HepG2 (cell line): ENCODE measurements around the gene CD99L2. TPM values are rescaled to one million over a fixed set of nuclear protein-coding genes. Genes with fewer than 3 reads are reported as not detected.

ENCODE experiments used
- ATAC-seq: fragments of 200-7000 bp; cut with Tn5 transposase; 3 replicates; pipeline ENCODE4 v1.9.1; 2020; ENCODE audit warnings: mild to moderate bottlenecking, moderate library complexity
- BruUV-seq: library from RNA; stranded (reverse); fragments of 400-500 nt; replicated peaks from 2 replicates; lab custom pipeline; 2021; lab: Mats Ljungman, UMichigan
- CTCF ChIA-PET: fragments of 300-600 bp; formaldehyde crosslinking; extraction: SDS; loops from one replicate; lab custom pipeline; 2021; ENCODE audit warnings: low total read pairs, inconsistent platforms, low intra/inter-chr PET ratio; lab: Yijun Ruan, JAX
- POLR2A ChIA-PET: fragments of 350-600 bp; sonication (Branson Sonifier 250); formaldehyde crosslinking; loops from one replicate; lab custom pipeline; 2020; ENCODE audit warnings: antibody characterized with exemption, inconsistent platforms; lab: Yijun Ruan, JAX
- DNase-seq: peaks from one replicate; pipeline ENCODE4 v3.0.0-alpha.2; 2015; ENCODE audit warnings: low spot score
- FAIRE-seq: peaks from 3 replicates; lab custom pipeline; 2011; peaks lifted over from hg19 to GRCh38; lab: Jason Lieb, UNC
- H2AFZ ChIP-seq: one replicate; pipeline ENCODE4 v1.6.1; 2011; ENCODE audit warnings: low read length, inconsistent platforms
- H3K27ac ChIP-seq: fragments of 300-600 bp; 3 replicates; pipeline ENCODE4 v1.8.0; 2011; ENCODE audit warnings: mixed run types, mild to moderate bottlenecking, mixed read lengths, low read length, inconsistent platforms; ENCODE audit not compliant: insufficient read depth; ENCODE audit errors: extremely low read length
- H3K27me3 ChIP-seq, 2 experiments: fragments of 200-600 bp in 1 of 2; 2 replicates in 1 of 2; 3 replicates in 1 of 2; pipeline versions ENCODE4 v1.6.0 to v1.8.0; 2011; ENCODE audit warnings: low read length in 2 of 2, mild to moderate bottlenecking in 2 of 2, moderate library complexity in 2 of 2, inconsistent platforms in 1 of 2; ENCODE audit not compliant: insufficient read depth in 2 of 2, control insufficient read depth in 1 of 2
- H3K36me3 ChIP-seq, 2 experiments: fragments of 200-600 bp in 1 of 2; replicated peaks in 1 of 2; 2 replicates in 1 of 2; 3 replicates in 1 of 2; pipeline versions ENCODE4 v1.5.1 to v1.8.0; 2011; ENCODE audit warnings: low read length in 2 of 2, inconsistent platforms in 1 of 2; ENCODE audit not compliant: insufficient read depth in 2 of 2, control insufficient read depth in 1 of 2
- H3K4me1 ChIP-seq: 2 replicates; pipeline ENCODE4 v1.5.1; 2012; ENCODE audit warnings: low read length, inconsistent platforms; ENCODE audit not compliant: insufficient read depth
- H3K4me2 ChIP-seq: 2 replicates; pipeline ENCODE4 v1.6.0; 2011; ENCODE audit warnings: low read depth, low read length, inconsistent platforms
- H3K4me3 ChIP-seq, 3 experiments: fragments of 200-600 bp in 1 of 3; sonication (generic), shearing (Covaris generic) in 1 of 3; replicated peaks in 1 of 3; 2 replicates each; pipeline ENCODE4 v1.5.1; 2011 to 2016; ENCODE audit warnings: low read length in 3 of 3, inconsistent platforms in 2 of 3, low read depth in 2 of 3, mild to moderate bottlenecking in 2 of 3, control low read depth in 1 of 3, mixed read lengths in 1 of 3; ENCODE audit not compliant: insufficient read depth in 1 of 3
- H3K79me2 ChIP-seq: one replicate; pipeline ENCODE4 v1.6.1; 2011; ENCODE audit warnings: low read length, inconsistent platforms; ENCODE audit not compliant: insufficient read depth
- H3K9ac ChIP-seq: 2 replicates; pipeline ENCODE4 v1.6.0; 2011; ENCODE audit warnings: mild to moderate bottlenecking, low read depth, low read length, inconsistent platforms; ENCODE audit not compliant: insufficient read depth
- H3K9me3 ChIP-seq: 2 replicates; pipeline ENCODE4 v1.5.1; 2012; ENCODE audit warnings: mild to moderate bottlenecking, low read length
- H4K20me1 ChIP-seq: 2 replicates; pipeline ENCODE4 v1.6.0; 2011; ENCODE audit warnings: inconsistent platforms, mild to moderate bottlenecking, low read length, moderate library complexity; ENCODE audit not compliant: insufficient read depth
- BORCS8-MEF2B ChIP-seq: sonication (generic); formaldehyde crosslinking; IDR thresholded peaks from 2 replicates; pipeline ENCODE4 v1.8.0; 2022; ENCODE audit warnings: mild to moderate bottlenecking, missing genetic modification reagents
- GMEB2 ChIP-seq: IDR thresholded peaks from 2 replicates; pipeline ENCODE4 v1.6.1; 2016; ENCODE audit warnings: missing biosample characterization, missing genetic modification reagents, low read depth
- HNRNPL ChIP-seq: fragments of 200-400 bp; formaldehyde crosslinking; IDR thresholded peaks from 2 replicates; pipeline ENCODE4 v1.6.1; 2017; ENCODE audit warnings: mild to moderate bottlenecking, low read depth, low read length
- MBD4 ChIP-seq: IDR thresholded peaks from 2 replicates; pipeline ENCODE4 v1.6.1; 2012; ENCODE audit warnings: low read length, inconsistent platforms, borderline replicate concordance
- NCOA5 ChIP-seq: sonication (generic); formaldehyde crosslinking; IDR thresholded peaks from 2 replicates; pipeline ENCODE4 v1.4.0; 2020; ENCODE audit warnings: missing genetic modification reagents
- NFE2L2 ChIP-seq: fragments of 150-350 bp; IDR thresholded peaks from 2 replicates; pipeline ENCODE4 v1.6.1; 2014; ENCODE audit warnings: low read length
- NFKB2 ChIP-seq: sonication (generic); formaldehyde crosslinking; IDR thresholded peaks from 2 replicates; pipeline ENCODE4 v1.4.0; 2020; ENCODE audit warnings: missing genetic modification reagents, borderline replicate concordance
- NR2F1 ChIP-seq, 2 experiments: fragments of 450-650 bp in 1 of 2; formaldehyde crosslinking in 1 of 2; IDR thresholded peaks; 2 replicates each; pipeline versions ENCODE4 v1.5.0 to v1.6.1; 2016 to 2020; ENCODE audit warnings: mild to moderate bottlenecking in 1 of 2, missing compliant biosample characterization in 1 of 2, missing genetic modification reagents in 1 of 2, moderate library complexity in 1 of 2
- PREB ChIP-seq: sonication (generic); formaldehyde crosslinking; IDR thresholded peaks from 2 replicates; pipeline ENCODE4 v1.4.0; 2020; ENCODE audit warnings: missing genetic modification reagents
- SIX1 ChIP-seq: sonication (generic); formaldehyde crosslinking; IDR thresholded peaks from 2 replicates; pipeline ENCODE4 v1.4.0; 2020; ENCODE audit warnings: missing genetic modification reagents, borderline replicate concordance
- SMAD9 ChIP-seq: sonication (generic); formaldehyde crosslinking; IDR thresholded peaks from 2 replicates; pipeline ENCODE4 v1.5.1; 2020; ENCODE audit warnings: mild to moderate bottlenecking, missing genetic modification reagents
- TRAFD1 ChIP-seq: sonication (generic); formaldehyde crosslinking; IDR thresholded peaks from 2 replicates; pipeline ENCODE4 v1.5.1; 2020; ENCODE audit warnings: missing genetic modification reagents, mild to moderate bottlenecking, borderline replicate concordance
- ZBTB26 ChIP-seq: IDR thresholded peaks from 2 replicates; pipeline ENCODE4 v1.6.1; 2016; ENCODE audit warnings: missing compliant biosample characterization, missing genetic modification reagents, borderline replicate concordance
- ZMYM4 ChIP-seq: sonication (generic); formaldehyde crosslinking; IDR thresholded peaks from 2 replicates; pipeline ENCODE4 v1.8.1; 2023; ENCODE audit warnings: mild to moderate bottlenecking, missing genetic modification reagents
- ZNF235 ChIP-seq: sonication (generic); formaldehyde crosslinking; IDR thresholded peaks from 2 replicates; pipeline ENCODE4 v1.8.1; 2023; ENCODE audit warnings: mild to moderate bottlenecking, missing genetic modification reagents, borderline replicate concordance
- ZNF260 ChIP-seq: sonication (generic); formaldehyde crosslinking; IDR thresholded peaks from 2 replicates; pipeline ENCODE4 v1.4.0; 2020; ENCODE audit warnings: missing genetic modification reagents, low read depth, mild to moderate bottlenecking, borderline replicate concordance
- ZNF30 ChIP-seq: sonication (generic); formaldehyde crosslinking; IDR thresholded peaks from 2 replicates; pipeline ENCODE4 v1.5.0; 2020; ENCODE audit warnings: mild to moderate bottlenecking, missing genetic modification reagents
- ZNF510 ChIP-seq: sonication (generic); formaldehyde crosslinking; IDR thresholded peaks from 2 replicates; pipeline ENCODE4 v1.4.0; 2020; ENCODE audit warnings: low read depth, mild to moderate bottlenecking, missing genetic modification reagents
- WGBS: methylation state at CpG from one replicate; pipeline ENCODE4 v1.1.6; 2017; ENCODE audit warnings: low lambda C conversion rate; 5-methylcytosine and 5-hydroxymethylcytosine counted together
- in situ Hi-C: cut with HindIII; loops from 2 replicates; pipeline ENCODE4 v1.10.0; 2017; ENCODE audit warnings: low pct_unique_long_range_greater_than_20kb; ENCODE audit not compliant: extremely low pct_ligation_motif_present
- intact Hi-C: fragments of 100-400 bp; cut with micrococcal nuclease; formaldehyde crosslinking; loops from one replicate; pipeline ENCODE4 v1.10.0; 2022; ENCODE audit not compliant: unreplicated experiment
- polyA plus RNA-seq, 8 experiments: library from polyadenylated mRNA; depleted of rRNA in 3 of 8; stranded (reverse) in 7 of 8; unstranded in 1 of 8; fragments of >200 nt; fragmentation: Illumina TruSeq in 4 of 8; extraction: Trizol in 4 of 8; gene quantifications; 2 replicates each; pipeline versions ENCODE4 v1.2.1 to v1.2.3, GENCODE V29; 2011 to 2016; ENCODE audit warnings: low read depth in 4 of 8, missing spikeins in 1 of 8, mixed read lengths in 1 of 8; ENCODE audit not compliant: insufficient read depth in 1 of 8
- total RNA-seq, 5 experiments: library from RNA; depleted of rRNA; stranded (reverse); fragments of >200 nt; fragmentation: Illumina TruSeq; extraction: Trizol; gene quantifications; 2 replicates each; pipeline ENCODE4 v1.2.3, GENCODE V29; 2016; ENCODE audit warnings: low read depth in 1 of 5

The CD99L2 gene
- total and polyA plus RNA-seq, 2 of the 13 experiments (the other 11 are each of a cell fraction or from before 2014, with no cell fraction given), result 6.9 to 7.6 TPM

- FAIRE-seq (no peak), DNase-seq (no peak), ATAC-seq (no peak)
- CTCF ChIA-PET, result no interaction called here
- Histone ChIP-seq H3K27ac (no peak overlapping the region), H2AFZ (no peak overlapping the region), H3K79me2 (no peaks in the 10 kb centered on the region), H3K27me3 (no peaks in the 10 kb centered on the region), H3K9me3 (no peaks in the 10 kb centered on the region), H3K4me3 (no peak overlapping the region), H3K9ac (no peak overlapping the region), H4K20me1 (no peaks in the 10 kb centered on the region), H3K4me1 (no peaks in the 10 kb centered on the region), H3K4me2 (no peak overlapping the region), H3K36me3 (no peaks in the 10 kb centered on the region; a peak in 1 of 5 replicates)
- no TSS peak for BruUV-seq
- in situ Hi-C loops, result no loop called here
- 100% methylated on average over 3 of the region's 3 CpGs for WGBS
- intact Hi-C loops, result no loop called here
- POLR2A ChIA-PET, result no interaction called here
- TF ChIP-seq NFE2L2 (no peak), ZNF30 (CRISPR knock-in tag) (no peak), HNRNPL (no peak), NFKB2 (CRISPR knock-in tag) (no peak), SIX1 (CRISPR knock-in tag) (no peak), ZNF510 (CRISPR knock-in tag) (no peak), MBD4 (no peak), GMEB2 (CRISPR knock-in tag) (no peak), ZNF260 (no peak), ZNF235 (no peak), SMAD9 (CRISPR knock-in tag) (no peak), TRAFD1 (CRISPR knock-in tag) (no peak), NCOA5 (no peak), ZMYM4 (CRISPR knock-in tag) (no peak), NR2F1 (CRISPR knock-in tag; IDR thresholded peaks at IDR 0.05) (no peak), ZBTB26 (no peak), BORCS8-MEF2B (no peak), PREB (CRISPR knock-in tag) (no peak)
Observed at GRCh38 chrX:150752124-150752523, 146.3 kb downstream of the CD99L2 start.
